Measurements from ENCODE around the gene CMBL. TPM values are rescaled to one million over a fixed set of nuclear protein-coding genes. Genes with fewer than 3 reads are reported as not detected.
"Not testable (repeated sequence)": the region's sequence is repeated elsewhere in the genome, so short reads cannot be mapped to it uniquely, and the experiment has no call there.

CMBL gene
- total RNA-seq, 1 donor from 2014 or later = 4.5 TPM

DNA sequence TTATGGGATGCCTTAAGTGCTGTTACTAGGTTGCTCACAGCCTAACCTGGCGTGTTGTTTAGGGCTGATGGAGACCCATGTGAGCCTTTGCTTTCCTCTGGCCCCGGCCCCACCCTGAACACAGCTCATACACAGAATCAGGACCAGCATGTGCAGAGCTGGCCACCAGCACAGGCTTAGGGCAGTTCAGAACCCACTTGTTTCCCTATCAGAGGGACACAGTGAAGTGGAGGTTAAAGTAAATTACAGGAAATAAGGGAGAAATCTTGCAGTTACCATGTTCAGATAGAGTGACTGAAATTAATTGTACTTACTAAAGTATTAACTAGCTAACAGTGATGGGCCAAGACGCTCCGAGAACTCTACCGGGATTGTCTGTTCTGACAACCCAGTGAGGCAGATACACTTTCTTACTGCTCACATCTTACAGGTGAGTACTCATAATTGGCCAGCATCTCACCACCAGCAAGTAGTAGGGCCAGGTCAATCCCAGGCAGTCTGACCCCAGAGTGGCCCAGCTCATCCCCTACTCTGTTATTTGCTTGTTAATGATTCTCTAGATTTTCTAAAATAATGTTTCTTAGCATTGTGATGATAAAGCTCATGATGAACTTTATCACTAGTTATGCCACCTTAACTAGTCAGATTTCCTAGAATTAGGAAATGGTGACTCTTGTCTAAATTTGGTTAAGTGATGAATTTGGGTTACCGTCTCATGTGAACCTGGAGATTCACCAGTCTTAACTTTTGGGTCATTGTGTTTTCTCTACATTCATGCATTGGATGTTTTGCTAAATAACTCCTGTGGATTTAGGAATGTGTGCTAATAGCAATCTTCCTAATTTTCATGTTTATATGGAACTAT lies 42.2 kb downstream of the CMBL start:
- no peak for DNase-seq (ENCODE audit: low spot score in 2 of 2)
- no peak for FAIRE-seq

DNA sequence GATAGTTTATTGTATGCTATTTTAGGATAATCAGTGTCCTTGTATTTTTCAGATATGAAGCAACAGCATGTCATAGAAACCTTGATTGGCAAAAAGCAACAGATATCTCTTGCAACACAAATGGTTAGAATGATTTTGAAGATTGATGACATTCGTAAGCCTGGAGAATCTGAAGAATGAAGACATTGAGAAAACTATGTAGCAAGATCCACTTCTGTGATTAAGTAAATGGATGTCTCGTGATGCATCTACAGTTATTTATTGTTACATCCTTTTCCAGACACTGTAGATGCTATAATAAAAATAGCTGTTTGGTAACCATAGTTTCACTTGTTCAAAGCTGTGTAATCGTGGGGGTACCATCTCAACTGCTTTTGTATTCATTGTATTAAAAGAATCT lies 43.1 kb downstream of the CMBL start:
- FAIRE-seq = no peak
- DNase-seq (ENCODE audit: low spot score in 2 of 2) = no peak

DNA sequence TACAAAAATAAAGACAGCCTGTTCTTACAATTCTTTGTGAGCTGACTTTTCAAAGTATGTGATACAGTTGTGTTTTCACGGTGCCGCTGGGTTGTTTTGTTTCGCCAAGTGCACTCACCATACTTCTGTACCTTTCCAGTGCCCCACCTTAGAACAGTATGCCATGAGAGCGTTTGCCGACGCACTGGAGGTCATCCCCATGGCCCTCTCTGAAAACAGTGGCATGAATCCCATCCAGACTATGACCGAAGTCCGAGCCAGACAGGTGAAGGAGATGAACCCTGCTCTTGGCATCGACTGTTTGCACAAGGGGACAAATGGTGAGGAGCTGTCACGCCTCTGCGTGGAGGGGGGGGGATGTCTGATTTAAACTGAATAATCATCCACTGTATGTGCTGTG lies 44.7 kb downstream of the CMBL start:
- FAIRE-seq = no peak

DNA sequence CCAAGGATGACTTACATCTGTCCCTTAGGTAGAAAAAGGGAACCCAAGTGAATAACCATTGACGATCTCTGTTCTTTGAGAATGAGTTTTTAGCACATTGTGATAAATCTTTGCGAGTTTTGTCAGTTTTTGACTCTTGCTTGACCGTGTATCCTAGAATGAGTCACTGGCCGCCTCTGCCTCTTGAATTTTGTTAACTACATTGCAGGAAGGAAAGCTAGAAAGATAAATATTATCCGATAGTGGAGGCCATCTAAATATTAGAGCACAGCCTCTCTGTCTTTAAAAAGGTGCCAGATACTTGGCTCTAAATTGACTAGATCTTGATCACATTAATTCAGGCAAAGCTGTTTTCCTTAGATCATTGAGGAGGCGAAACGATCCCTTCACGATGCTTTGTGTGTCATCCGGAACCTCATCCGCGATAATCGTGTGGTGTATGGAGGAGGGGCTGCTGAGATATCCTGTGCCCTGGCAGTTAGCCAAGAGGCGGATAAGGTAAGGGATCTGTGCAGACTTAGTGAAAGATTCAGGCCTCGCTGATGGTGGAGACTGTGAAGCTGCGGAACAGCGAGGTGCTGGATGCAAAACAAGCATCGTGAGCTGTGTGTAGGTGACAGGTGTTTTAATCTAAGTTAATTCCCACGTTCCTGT lies 45.5 kb downstream of the CMBL start:
- DNase-seq (ENCODE audit: low spot score in 2 of 2) = no peak

More for the DNA sequence above, 44.7 kb downstream of the CMBL start:
- DNase-seq (ENCODE audit: low spot score in 2 of 2) = no peak

DNA sequence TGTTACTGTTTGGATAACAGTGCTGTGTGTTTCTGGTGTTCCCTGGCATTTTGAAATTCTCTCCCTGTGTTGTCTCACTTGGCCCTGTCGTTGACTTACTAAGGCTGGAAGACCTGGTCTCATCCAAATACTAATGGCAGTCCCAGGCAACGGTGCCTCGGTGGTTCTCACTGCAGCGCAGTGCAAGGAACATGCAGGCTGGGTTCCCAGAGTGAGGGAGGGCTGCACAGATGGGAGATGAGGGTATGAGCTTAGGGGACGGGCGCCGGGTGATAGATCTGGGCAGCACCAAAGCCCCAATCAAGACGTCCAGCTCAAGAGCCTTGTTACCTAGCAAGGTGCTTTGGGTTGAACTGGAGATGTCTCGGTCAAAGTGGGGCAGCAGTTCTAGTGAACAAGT lies 46.6 kb downstream of the CMBL start:
- DNase-seq (ENCODE audit: low spot score in 2 of 2) (no peak), FAIRE-seq (no peak)

More for the DNA sequence above, 45.5 kb downstream of the CMBL start:
- FAIRE-seq = no peak

DNA sequence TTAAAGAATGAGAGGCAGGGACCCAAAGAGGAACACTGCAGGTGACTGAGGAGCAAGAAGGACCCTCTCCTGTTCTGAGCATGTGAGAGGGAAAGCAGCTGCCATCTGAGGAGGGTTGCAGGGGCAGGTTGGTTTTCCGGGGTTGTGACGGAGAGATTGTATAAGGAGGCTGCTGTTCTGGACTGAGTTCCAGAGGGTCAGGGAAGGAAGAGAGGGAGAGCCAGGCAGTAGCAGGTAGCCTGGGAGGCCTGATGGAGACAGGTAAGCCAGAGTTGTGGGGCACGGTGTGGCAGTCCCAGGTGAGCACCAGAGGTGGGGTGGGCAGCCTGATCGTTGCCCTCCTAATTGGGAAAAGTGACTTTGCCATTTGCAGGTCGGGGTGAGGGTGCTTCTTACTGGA lies 47.8 kb downstream of the CMBL start:
- DNase-seq (ENCODE audit: low spot score in 2 of 2) (no peak), FAIRE-seq (no peak)

DNA sequence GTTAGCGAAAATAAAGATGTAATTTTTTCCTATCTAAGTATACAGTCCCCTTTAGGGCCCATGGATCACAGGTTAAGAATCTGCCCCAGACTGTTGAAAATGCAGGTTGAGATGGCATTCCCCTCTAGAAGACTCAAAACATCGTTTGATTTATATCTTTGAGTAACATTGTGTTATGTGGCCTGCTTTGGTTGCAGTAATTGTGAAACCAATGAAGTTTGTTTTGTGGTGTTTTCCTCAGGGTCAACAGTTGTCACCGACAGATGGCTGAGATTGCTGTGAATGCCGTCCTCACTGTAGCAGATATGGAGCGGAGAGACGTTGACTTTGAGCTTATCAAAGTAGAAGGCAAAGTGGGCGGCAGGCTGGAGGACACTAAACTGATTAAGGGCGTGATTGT lies 49.8 kb downstream of the CMBL start:
- no peak for FAIRE-seq
- DNase-seq (ENCODE audit: low spot score in 2 of 2) = no peak

DNA sequence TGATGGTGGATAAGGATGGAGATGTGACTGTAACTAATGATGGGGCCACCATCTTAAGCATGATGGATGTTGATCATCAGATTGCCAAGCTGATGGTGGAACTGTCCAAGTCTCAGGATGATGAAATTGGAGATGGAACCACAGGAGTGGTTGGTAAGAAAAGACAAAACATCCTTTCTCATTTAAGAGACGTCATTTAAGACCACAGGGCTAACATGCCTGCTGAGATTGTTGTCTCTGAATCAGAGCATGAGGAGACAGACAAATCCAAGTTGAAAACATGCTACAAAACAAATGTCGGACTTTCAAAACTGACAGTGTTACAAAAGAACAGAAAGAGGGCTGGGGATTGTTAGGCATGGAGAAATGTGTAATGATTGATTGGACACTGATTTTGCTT lies 53.0 kb downstream of the CMBL start:
- DNase-seq (ENCODE audit: low spot score in 2 of 2) (no peak), FAIRE-seq (no peak)

DNA sequence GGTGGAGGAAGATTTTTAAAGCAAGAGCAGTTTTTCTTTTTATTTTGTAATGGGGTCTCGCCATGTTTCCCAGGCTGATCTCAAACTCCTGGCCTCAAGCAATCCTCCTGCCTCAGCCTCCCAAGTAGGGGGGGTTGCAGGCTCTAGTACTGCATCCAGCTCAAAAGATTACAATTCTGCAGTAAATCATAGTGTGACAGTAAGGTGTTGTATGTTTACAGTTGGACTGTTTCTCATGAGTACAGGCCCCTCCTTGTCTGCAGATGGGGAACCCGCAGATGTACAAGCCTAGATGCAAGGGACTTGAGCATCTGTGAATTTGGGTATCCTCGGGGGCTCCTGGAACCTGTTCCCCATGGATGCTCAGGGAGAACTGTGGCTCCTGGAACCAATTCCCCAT lies 54.3 kb downstream of the CMBL start:
- DNase-seq (ENCODE audit: low spot score in 2 of 2) (no peak), FAIRE-seq (no peak)

DNA sequence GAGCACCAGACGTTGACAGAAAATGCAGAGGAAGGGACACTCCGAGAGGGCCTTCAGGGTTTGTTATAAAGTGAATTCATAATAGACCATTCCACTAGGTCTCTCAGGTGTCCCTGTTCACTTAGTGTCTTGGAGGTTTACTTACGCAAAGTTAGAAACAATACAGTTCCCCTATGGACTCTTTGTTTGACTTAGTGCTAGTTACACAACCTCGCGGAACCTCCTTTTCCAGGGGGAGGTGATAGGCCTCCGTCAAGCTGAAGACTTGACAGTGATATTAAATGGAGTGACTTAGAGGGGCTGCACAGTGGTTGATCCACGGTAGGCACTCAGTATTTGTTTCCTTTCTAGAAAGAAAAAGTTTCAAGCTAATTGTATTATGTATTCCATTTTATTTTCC lies 56.3 kb downstream of the CMBL start:
- FAIRE-seq (no peak), DNase-seq (ENCODE audit: low spot score in 2 of 2) (no peak)

DNA sequence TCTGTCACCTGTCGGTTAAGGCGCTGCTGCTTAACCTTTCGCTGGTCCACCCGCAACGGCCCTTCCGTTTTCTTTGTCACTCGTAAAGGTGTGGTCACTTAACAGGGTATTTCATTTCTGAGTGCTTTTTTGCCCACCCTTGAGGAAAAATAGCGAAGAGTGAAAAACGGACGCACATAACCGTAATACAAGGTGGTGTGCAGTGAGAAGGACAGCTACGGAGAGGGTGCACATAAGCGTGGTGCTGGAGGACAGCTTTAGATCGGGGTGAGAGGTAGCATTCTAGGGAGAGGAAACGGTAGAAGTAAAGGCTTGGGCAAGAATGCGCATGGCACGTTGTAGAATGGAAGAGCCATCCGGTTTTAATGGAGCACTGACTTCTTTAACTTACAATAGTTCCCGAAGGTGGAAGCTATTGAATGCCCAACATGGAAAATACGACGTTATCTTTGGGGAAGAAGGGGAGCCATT lies 56.9 kb downstream of the CMBL start:
- FAIRE-seq (no peak), DNase-seq (ENCODE audit: low spot score in 2 of 2) (peak in 1 of 2 donors; percentile 14)

DNA sequence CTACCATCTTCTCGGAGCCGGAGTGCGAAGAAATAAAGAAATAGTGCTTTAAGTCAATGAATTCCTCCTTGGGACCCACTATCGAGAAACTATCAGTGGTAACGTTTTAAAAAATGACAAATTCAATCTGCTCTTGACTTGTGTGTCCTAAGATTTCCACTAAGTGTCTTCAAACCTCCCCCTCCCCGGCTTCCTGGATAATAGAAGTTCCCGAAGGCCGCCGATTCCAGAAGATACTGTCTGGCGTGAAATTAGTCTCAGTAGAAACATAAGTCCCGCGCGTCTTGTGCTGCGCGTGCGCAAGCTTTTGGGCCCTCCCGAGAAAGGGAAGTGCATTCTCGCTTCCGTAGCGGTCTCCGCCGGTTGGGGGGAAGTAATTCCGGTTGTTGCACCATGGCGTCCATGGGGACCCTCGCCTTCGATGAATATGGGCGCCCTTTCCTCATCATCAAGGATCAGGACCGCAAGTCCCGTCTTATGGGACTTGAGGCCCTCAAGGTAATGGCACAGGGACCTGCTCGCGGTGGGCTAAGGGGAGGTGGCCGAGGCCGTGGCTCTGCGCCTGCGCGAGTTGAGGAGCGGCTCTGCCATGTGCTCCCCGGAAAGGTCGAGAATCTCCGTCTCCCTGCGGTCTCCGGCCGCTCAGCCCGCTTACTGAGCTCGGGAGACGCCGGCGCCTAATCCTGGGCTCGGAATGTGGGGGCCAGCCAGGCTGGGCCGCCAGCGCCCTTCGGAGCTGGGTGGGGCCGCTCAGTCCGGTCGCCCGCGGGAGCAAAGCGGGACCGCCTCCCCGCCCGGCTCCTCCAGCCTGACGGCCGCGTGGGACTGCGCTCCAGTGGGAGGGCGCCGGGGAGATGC lies 57.5 kb downstream of the CMBL start, which contains the start of gene CCT5:
Gene CCT5 (plus strand): TSS at position 333 of the 858 bp plus-strand sequence. CDS start 61 bp downstream, at position 394.
- no peak for FAIRE-seq

DNA sequence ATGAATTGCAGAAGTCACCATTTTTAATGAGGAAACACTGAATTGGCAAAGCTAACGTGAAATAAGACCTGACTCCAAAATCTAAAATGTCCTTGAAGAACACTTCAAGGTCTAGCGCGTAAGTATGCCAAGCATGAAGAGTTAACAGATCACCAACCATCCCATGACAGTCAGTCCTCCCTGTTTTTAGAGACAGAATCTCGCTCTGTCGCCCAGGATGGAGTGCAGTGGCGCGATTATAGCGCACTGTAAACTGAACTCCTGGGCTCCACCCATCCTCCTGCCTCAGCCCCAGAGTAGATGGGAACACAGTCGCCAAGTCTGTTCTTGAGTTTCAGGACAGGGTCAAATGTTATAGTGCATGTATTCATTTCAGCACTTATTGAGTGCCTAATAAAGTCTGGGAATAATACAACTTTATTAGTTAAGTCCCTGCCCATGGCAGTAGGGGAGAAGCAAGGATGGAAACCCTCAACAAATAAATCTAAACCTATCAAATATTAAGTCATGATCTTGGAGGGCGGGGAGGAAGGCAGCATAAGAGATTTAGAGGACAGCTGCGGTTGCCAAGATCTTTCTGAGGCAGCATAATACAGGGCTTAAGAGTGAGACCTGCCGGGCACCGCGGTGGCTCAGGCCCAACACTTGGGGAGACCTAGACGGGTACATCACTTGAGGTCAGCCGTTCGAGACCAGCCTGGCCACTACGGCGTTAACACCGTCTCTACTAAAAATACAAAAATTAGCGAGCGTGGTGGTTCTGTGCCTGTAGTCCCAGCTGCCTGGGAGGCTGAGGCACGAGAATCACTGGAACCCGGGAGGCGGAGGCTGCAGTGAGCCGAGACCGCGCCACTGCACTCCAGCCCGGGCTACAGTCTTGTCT lies 59.1 kb downstream of the CMBL start:
- DNase-seq (ENCODE audit: low spot score in 2 of 2) = no peak
- FAIRE-seq = no peak

More for the DNA sequence above, 57.5 kb downstream of the CMBL start, which contains the start of gene CCT5:
- peak; percentile 88 to 92 for DNase-seq (ENCODE audit: low spot score in 2 of 2)

DNA sequence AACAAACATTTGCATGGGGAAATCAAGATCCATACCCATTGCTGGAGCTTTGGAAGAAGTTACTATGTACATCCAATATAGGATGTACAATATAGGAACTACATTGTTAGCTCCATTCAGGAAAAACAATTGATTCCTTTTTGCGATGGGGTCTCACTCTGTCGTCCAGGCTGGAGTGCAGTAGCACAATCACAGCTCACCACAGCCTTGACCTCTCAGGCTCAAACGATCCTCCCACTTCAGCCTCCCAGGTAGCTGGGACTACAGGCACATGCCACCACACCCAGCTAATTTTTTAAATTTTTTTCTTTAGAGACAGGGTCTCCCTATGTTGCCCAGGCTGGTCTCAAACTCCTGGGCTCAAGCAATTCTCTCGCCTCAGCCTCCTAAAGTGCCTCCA lies 60.5 kb downstream of the CMBL start:
- DNase-seq (ENCODE audit: low spot score in 2 of 2); FAIRE-seq: not testable (repeated sequence)

DNA sequence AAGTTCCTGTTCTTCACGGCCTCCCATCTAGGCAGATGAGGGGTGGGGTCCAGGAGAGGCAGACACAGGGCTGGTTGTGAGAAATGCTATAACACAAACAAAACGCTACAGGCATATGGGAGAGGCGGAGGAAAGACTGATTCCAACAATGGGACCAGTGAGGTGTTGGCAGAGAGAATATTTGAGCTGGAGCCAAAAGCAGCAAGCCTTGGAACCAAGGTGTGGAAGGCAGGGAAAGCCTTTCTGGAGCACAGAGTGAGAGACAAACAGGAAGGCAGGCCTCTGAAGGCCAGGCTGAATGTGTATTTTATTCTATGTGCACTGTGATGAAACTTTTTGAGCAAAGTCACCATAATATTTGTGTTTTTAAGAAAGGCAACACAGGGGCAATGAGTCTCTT lies 60.9 kb downstream of the CMBL start:
- DNase-seq (ENCODE audit: low spot score in 2 of 2) (no peak), FAIRE-seq (no peak)

DNA sequence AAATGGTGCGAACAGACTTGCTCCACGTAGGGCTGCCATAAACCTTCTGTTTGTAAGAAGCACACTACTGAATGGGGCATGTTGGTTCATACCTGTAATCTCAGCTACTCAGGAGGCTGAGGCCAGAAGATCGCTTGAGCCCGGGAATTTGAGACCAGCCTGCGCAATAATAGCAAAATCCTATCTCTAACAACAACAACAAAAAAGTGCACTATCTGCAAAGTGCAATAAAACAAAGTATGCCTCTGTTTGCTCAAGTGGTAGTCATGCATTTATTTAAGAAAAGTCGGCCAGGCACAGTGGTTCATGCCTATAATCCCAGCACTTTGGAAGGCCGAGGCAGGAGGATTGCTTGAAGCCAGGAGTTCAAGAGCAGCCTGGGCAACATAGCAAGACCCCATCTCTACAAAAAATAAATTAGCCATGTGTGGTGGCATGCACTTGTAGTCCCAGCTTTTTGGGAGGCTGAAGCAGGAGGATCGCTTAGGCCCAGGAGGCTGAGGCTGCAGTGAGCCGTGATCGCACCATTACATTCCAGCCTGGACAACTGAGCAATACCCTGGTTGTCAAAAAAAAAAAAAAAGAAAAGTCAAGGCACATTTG lies 63.3 kb downstream of the CMBL start:
- DNase-seq (ENCODE audit: low spot score in 2 of 2) (no peak), FAIRE-seq (no peak)

DNA sequence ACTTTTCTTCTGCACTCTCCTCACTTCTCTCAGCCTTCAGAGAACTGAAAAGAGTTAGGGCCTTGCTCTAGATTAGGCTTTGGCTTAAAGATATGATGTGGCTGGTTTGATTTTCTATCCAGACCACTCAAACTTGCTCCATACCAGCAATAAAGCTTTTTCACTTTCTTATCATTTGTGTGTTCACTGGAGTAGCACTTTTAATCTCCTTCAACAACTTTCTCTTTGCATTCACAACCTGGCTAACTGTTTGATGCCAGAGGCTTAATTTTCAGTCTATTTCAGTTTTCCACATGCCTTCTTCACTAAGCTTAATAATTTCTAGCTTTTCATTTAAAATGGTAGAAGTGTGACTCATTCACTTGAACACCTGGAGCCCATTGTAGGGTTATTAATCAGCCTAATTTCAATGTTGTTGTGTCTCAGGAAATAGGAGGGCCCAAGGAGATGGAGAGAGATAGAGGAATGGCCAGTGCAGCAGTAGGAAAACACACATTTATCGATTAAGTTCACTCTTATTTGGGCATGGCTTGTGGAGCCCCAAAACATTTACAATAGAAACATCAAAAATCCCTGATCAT lies 64.0 kb downstream of the CMBL start:
- FAIRE-seq (no peak), DNase-seq (ENCODE audit: low spot score in 2 of 2) (no peak)

DNA sequence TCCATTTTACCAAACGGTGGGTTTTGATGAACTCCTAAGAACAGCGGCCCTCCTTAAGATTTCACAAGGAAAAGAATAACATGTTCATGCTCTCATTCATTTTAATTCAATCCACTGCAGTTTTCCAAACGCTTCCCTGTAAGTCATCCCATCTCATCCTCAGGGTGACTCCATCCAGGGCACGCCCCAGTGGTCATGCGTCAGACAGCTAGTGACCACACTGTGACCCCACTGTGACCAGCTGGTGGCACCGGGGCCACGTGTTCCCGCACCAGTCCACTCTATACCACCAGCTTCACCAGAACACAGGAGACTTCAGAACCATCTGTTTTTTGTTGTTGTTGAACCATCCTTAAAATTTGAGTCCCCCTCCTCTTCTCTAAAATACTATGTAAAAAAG lies 72.4 kb downstream of the CMBL start:
- FAIRE-seq (no peak), DNase-seq (ENCODE audit: low spot score in 2 of 2) (no peak)

DNA sequence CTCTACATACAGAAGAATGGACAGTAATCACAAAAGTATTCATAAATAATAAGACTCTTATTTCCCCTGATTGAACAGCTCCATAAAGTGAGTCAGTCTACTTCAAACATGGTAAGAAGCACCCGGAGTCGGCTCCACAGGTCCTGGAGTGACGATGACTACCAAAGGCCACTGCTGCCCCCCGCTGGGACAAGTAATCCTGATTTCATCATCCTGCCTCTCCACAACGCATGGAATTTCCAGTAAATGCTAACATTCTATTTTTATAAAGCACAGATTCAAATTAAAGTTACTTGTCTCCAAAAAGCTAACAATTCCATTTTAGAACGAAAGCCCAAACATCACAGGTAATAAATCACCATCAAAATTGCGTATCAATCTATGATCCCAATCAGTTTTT lies 74.2 kb downstream of the CMBL start:
- peak in 1 of 2 donors; percentile 19 for DNase-seq (ENCODE audit: low spot score in 2 of 2)

More for the DNA sequence above, 74.2 kb downstream of the CMBL start:
- FAIRE-seq = no peak

Data from frontal cortex (tissue), 4 donors.